ENCODE results near the gene DLGAP1.

DNA sequence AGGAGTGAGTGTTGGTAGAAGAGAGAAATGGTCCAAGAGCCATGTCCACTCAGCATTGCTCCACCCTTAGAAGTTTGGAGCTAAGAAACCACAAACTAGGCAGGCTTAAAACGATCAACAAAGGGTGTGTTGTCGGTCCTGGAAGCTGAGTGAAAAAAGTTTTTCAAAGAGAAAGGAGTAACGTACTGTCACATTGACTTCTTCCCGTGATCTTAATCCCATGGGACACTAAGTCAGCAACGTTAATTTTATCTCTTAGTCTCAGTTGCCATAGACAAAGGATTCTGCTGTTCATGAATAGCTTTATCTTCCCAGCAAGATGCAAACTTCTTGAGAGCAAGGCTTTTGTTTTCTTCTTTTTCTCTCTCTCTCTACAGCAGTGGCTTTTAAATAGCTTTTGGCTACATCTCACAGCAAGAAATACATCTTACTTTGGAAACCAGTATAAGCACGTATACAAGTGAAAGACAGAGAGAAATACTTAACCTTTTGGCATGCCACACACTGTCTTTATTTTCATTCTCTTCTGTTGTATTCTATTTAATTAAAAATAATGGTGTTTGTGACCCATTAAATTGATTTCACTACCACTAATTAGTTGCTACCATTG, 627.8 kb downstream of the DLGAP1 start:
- TF ChIP-seq, protein P1, sequence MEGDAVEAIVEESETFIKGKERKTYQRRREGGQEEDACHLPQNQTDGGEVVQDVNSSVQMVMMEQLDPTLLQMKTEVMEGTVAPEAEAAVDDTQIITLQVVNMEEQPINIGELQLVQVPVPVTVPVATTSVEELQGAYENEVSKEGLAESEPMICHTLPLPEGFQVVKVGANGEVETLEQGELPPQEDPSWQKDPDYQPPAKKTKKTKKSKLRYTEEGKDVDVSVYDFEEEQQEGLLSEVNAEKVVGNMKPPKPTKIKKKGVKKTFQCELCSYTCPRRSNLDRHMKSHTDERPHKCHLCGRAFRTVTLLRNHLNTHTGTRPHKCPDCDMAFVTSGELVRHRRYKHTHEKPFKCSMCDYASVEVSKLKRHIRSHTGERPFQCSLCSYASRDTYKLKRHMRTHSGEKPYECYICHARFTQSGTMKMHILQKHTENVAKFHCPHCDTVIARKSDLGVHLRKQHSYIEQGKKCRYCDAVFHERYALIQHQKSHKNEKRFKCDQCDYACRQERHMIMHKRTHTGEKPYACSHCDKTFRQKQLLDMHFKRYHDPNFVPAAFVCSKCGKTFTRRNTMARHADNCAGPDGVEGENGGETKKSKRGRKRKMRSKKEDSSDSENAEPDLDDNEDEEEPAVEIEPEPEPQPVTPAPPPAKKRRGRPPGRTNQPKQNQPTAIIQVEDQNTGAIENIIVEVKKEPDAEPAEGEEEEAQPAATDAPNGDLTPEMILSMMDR (IDR thresholded peaks at IDR 0.05; ENCODE audit: poor library complexity) = no peak
- TF ChIP-seq EZH2 (IDR thresholded peaks at IDR 0.05; ENCODE audit: borderline replicate concordance) (no peak), EZH2phosphoT487 (IDR thresholded peaks at IDR 0.05; ENCODE audit: low read depth, severe bottlenecking, unreplicated experiment) (no peak)
